Left ventricle myocardium superior (tissue), 1 donor: Measurements from ENCODE around the gene STARD5. TPM values are rescaled to one million over a fixed set of nuclear protein-coding genes. Genes with fewer than 3 reads are reported as not detected.
"Not testable (repeated sequence)": the region's sequence is repeated elsewhere in the genome, so short reads cannot be mapped to it uniquely, and the experiment has no call there.

Experiments used
- ATAC-seq: fragments of 200-7000 bp; cut with Tn5 transposase; one replicate; pipeline ENCODE4 v1.9.1; 2020; ENCODE audit warnings: mild to moderate bottlenecking, moderate library complexity
- DNase-seq: peaks from one replicate; pipeline ENCODE4 v3.0.0-alpha.2; 2020
- intact Hi-C: fragments of 100-400 bp; cut with micrococcal nuclease; formaldehyde crosslinking; loops from one replicate; pipeline ENCODE4 v1.11.0; 2022
- total RNA-seq: library from RNA; stranded (reverse); fragmentation: NEBNext Ultra II Directional; extraction: Animal tissue kit (Norgen Biotek cat#: 25700); gene quantifications from one replicate; pipeline ENCODE4 v1.2.1, GENCODE V29; 2021
- donor health status: DM: no; HTN: yes; CAD: no; lungs with severe emphysema.

The STARD5 gene
- total RNA-seq, 1 donor from 2014 or later: 1.8 TPM

DNA sequence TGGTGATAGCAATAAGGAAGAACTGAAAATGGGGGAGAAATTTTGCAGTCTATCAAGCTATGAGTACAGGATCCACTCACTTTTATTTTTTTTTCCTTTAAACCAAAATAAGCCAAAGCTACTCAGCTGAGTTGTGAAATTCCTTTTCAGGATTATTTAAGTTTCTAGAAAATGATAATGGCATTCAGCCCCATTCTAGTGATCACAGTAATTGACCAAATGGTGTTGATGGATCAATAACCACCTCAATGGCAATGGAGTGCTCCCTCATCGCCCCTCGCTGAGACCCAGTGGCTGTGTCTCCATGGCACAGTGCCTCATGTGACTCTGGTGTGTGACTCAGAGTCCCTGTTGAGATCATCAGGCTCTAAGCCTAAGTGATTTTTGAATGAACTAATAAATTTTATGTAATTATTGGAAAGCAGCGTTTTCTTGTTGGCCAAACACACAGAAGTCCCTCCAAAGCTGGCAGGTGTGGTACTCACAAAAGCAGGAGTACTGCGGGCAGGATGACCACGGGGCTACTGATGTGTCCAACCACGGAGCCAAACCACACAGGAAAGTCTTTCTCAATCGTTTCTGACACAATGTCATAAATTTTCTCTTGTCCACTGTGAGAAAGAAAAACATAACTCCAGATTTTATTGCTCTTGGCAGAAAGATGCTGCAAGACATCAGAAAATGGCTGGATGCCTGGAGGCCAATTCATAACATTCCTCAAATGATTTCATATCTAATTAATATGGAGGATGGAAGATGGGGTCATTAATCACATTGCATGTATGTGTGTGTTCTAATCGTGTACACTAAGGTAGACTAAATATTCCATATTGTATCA is 14.4 kb upstream of the STARD5 start:
- intact Hi-C loops: no loop called here
- ATAC-seq (peak; percentile 88), DNase-seq (peak; percentile 47)

GRCh38 chr15:81337713-81338157 is 13.8 kb upstream of the STARD5 start:
- DNase-seq (no peak), ATAC-seq (peak; percentile 60)
- intact Hi-C loops: no loop called here

DNA sequence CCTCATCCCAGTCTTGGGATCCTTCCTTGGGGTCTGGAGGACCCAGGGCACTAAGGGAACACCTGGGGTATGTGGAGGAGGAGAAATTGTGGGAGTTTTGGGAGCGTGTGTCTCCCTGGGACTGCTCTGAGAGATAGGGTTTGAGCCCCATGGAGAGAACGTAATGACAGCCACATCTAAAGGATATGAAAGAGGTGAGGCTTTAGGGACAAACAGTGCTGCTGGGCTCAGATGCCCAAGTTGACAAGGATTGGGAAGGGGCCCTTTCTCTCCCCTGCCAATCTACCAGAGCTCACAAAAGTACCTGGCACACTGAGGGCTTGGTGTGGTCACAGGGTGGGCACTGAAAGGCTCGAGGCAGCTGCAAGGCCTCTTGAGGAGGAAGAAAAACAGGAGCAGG is 13.3 kb upstream of the STARD5 start:
- intact Hi-C loops: no loop called here
- ATAC-seq (no peak), DNase-seq (no peak)

- intact Hi-C loops: no loop called here
- DNase-seq (no peak), ATAC-seq (no peak)
These were observed 12.6 kb upstream of the STARD5 start for GRCh38 chr15:81336568-81336967.

- DNase-seq: no peak
- intact Hi-C loops: no loop called here
- no peak for ATAC-seq
These were observed 11.7 kb upstream of the STARD5 start for GRCh38 chr15:81335631-81336030.

DNA sequence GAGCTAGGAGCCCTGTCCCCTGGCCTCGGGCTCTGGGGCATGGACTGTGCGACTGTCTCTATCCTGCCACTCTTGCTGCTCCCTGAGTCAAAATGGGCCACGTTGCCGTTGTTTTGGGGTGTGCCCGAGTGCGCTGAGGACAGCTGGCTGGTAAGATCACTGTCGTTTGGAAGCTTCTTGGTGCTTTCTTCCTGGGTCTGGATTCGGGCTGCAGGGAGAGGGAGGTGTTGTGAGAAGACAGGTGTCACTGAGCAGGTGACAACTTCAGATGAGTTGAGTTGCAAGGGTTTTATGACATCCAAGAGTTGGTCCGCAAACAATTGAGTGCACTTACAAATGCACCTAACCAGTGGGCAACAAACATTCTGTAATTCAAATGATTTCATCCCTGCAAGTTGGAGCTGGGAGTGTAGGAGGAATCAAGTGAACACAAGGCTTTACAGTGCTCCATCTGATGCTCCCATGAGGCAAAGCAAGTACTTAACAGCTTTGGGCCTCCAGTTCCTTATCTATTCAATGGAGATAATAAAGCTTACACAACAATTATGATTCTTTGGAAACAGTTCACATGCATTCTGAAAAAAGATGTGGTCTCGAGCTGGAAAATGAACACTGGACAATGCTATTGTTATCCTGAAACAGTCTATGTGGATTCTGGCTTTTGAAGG is 11.0 kb upstream of the STARD5 start:
- ATAC-seq (peak; percentile 41), DNase-seq (no peak)
- intact Hi-C loops: no loop called here

DNA sequence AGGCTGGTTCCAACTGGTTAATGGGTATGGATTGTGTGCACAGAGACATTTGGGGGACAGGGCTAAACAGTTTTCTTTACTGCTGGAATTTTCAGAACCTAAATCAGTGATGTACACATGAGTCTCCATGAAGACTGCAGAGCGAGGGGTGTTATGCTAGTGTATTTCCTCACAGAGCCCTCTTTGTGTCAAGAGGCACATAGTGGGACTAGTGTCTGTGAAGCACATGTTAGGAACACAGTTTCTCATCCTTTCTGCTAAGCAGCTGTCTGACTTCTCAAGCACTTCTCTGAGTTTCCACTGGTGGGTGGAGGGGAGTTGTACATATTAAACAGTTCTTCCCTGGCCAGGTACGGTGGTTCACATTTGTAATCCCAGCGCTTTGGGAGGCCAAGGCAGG is 9.4 kb upstream of the STARD5 start:
- intact Hi-C loops: no loop called here
- no peak for ATAC-seq

DNA sequence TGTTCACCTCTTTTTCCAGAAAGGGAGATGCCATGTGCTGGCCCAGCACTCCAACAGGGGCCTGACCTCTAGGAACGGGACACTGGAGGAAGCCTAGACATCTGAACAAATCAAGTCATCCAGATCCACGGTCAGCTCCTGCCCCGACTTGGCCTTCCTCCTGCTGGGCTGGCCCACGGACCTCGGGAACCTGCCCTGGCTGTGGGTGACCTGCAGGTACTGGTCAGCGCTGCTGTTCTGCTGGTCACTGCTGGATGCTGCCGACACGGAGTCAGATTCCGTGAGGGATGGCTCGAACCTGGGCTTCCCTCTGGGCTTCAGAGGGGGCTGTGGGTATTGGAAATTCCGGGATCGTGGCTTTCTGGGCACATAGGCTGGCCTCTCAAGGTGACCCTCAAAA is 8.4 kb upstream of the STARD5 start:
- ATAC-seq: no peak
- no peak for DNase-seq
- intact Hi-C loops: no loop called here

More for the DNA sequence above, 9.4 kb upstream of the STARD5 start:
- DNase-seq: no peak

- no peak for ATAC-seq
- no peak for DNase-seq
- intact Hi-C loops: no loop called here
These were observed 7.7 kb upstream of the STARD5 start for GRCh38 chr15:81331600-81331999.

DNA sequence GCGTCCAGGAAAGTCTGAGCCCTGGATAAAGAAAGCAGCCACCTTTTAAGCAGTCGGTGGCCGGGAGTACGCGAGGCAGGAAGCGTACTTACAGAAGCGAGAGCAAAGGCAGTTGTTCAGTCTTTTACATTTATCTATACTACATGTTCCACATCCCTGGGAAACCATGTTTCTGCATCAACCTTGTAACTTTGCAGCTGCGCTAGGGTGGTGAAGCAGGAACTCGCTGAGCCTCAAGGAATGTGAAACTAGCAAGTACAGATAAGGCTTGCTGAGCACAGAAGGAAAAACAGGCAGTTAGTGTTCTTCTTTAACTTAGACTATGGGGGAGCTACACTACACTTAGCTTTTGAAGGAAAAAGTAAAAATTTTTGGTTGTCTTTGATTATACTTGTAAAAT is 7.2 kb upstream of the STARD5 start:
- ATAC-seq, intact Hi-C loops, DNase-seq: not testable (repeated sequence)

- ATAC-seq: no peak
- intact Hi-C loops: no loop called here
- DNase-seq: no peak
These were observed 6.6 kb upstream of the STARD5 start for GRCh38 chr15:81330366-81331090.

- DNase-seq (no peak), ATAC-seq (no peak)
- intact Hi-C loops: no loop called here
These were observed 5.5 kb upstream of the STARD5 start for GRCh38 chr15:81329446-81329845.

GRCh38 chr15:81327516-81327915 is 3.6 kb upstream of the STARD5 start:
- ATAC-seq (no peak), DNase-seq (no peak)
- intact Hi-C loops: no loop called here

DNA sequence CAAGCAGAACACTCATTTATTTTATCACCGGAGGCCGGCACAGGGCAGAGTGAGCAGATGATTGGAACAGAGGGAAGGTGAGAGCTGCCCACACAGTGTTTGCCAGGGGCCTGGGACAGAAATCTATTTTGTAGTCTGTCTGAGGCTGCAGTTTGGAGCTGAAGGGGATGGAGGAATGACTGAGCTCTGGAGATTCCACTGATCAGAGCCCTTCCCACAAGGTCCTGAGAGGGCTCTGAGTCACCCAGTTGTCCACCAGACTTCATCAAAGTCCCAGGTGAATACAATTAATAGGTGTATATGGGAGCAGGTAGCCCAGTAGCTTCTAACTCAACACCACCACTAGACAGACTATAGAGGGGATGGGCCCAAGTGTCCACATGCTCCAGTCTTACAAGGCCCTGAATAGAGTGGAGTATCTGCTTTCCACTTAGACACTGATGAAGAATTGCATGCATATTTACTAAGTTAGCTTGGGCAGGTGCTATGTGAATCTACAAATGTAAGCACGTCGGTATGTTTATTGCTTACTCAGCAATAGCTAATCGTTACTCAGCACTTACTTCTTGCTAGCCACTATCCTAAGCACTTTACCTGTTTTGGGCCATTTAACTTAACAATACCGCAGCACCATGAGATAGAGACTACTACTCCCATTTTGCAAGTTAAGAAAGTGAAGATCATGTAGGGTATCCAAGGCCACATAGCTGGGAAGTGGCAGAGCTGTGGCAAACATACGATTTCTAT is 2.7 kb upstream of the STARD5 start:
- intact Hi-C loops: no loop called here
- DNase-seq (no peak), ATAC-seq (no peak)

DNA sequence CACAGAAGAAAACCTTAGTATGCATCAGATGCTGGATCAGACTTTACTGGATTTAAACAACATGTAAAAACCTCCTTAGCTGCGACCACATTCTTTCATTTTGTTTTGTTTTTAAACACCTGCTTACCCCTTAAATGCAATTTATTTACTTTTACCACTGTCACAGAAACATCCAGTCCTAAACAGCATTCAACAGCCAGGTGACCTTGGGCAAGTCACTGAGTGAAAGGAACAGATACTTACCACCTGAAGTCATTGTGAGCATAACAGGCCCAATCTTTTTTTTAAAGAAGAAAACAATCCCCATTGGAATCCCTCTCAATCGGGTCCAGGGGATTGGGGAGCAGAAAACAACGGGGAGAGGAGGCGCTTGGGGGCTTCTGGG is 390 bp downstream of the STARD5 start:
- DNase-seq (no peak), ATAC-seq (no peak)
- intact Hi-C loops: no loop called here

DNA sequence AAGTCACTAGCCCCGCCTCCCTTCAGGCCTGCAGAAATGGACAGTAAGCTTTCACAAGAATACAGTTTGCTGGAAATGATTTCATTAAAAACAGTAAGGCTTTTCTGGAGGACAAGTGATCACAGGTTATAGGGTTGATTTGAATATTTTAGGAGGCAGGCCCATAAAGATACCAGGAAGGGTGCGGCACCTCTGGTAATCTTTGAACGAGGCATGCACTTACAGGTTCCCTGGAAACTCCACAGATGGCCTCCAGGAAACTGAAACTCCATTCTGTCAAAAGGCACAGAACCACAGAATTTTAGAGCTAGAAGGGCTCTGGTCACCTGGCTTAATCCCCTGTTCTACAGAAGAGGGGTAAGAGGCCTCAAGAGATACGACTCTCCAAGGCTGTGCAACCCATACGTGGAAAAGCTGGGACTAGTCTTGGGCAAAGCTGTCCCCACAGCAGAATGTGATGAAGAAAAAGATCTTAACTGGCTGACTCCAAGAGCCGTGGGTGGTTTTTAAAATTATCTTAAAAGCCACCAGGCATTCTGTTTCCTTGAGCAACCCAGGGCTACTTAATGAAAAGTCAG is 1.2 kb downstream of the STARD5 start:
- no peak for DNase-seq
- intact Hi-C loops: no loop called here
- no peak for ATAC-seq

- ATAC-seq (no peak), DNase-seq (no peak)
- intact Hi-C loops: no loop called here
These were observed 2.3 kb downstream of the STARD5 start for GRCh38 chr15:81321667-81322066.

DNA sequence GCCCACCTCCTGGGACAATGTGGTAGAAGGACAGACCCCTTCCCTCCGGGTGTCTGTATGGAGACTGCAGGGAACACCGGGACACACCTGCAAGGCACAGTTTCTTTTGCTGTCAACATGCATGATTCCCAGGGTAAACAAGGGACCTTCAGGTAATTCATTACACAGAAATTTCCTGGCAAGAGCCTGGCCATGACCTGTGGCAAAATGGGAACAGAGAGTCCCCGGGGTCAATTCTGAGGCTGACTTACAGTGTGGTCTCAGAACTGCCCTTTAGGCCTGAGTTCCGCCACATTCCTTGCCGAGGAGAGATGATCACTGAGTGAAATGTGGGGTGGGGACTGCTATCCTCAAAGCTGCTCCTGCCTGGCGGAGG is 6.3 kb downstream of the STARD5 start:
- DNase-seq (no peak), ATAC-seq (no peak)

GRCh38 chr15:81316267-81316666 is 7.7 kb downstream of the STARD5 start:
- no peak for DNase-seq
- no peak for ATAC-seq
- intact Hi-C loops: no loop called here

More for the DNA sequence above, 6.3 kb downstream of the STARD5 start:
- intact Hi-C loops: no loop called here
